G401 (cell line): ENCODE measurements around the gene TOMM40. TPM values are rescaled to one million over a fixed set of nuclear protein-coding genes. Genes with fewer than 3 reads are reported as not detected.
"Not testable (repeated sequence)": the region's sequence is repeated elsewhere in the genome, so short reads cannot be mapped to it uniquely, and the experiment has no call there.

Source experiments
- DNase-seq: peaks from one replicate; pipeline ENCODE4 v3.0.0-alpha.2; 2015; ENCODE audit warnings: low spot score
- in situ Hi-C: cut with HindIII; loops from 2 replicates; pipeline ENCODE4 v1.10.0; 2016; ENCODE audit warnings: low sequenced_read_pairs, mixed read lengths
- total RNA-seq: library from RNA; depleted of rRNA; stranded (reverse); fragments of >200 nt; shearing (Covaris generic); gene quantifications from 2 replicates; pipeline ENCODE4 v1.2.3, GENCODE V29; 2014

Gene TOMM40
- total RNA-seq, 1 experiment from 2014 or later: 256 TPM

DNA sequence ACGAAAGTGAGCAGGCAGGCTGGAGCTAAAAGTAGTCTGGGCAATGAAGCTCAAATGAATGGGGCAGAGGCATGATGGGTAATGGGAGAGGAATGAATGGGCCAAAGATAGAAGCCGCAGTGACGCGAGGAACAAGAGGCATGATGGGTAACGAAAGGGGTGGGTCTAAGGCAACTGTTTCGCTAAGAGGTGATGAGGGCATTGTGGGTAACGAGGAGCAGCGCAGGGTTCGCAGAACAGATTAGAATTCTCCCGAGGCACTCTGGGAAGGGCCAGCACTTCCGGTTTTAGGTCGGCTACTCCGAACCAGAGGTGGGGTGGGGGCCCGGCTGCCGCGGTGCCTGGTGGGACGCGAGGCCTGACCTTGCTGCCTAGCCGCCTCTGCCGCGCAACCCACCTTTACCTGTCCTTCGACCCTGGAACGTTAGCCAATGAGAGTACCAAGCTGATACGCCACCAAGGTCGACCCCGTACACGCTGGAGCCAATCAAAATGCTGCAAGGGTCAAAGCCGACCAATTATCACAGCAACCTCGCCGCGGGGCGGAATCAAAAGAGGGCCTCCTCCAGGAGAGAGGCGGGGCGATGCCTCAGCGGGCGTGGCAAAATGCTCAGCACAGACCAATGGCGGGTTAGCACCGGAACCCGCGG, 563 bp upstream of the TOMM40 start:
- in situ Hi-C loops: no loop called here
- DNase-seq: peak; percentile 100

DNA sequence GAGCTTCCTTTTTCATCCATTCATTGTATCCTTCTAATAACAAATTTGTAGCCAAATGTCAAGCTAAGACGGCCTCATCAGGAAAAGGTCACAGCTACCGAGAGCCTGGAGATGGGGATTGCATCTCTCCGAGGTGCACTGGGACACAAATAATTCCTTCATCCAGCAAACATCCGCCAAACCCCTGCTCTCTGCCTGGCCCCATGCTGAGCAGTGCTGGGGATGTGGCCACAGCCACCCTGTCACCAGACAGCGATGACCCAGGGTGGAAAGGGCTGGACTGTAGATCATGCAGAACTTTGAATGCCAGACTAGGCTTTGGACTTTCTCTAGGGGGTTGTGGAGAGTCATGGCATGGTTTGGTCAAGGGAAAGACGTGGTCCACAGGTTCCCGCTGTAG, 1.9 kb downstream of the TOMM40 start:
- in situ Hi-C loops: no loop called here
- no peak for DNase-seq

DNA sequence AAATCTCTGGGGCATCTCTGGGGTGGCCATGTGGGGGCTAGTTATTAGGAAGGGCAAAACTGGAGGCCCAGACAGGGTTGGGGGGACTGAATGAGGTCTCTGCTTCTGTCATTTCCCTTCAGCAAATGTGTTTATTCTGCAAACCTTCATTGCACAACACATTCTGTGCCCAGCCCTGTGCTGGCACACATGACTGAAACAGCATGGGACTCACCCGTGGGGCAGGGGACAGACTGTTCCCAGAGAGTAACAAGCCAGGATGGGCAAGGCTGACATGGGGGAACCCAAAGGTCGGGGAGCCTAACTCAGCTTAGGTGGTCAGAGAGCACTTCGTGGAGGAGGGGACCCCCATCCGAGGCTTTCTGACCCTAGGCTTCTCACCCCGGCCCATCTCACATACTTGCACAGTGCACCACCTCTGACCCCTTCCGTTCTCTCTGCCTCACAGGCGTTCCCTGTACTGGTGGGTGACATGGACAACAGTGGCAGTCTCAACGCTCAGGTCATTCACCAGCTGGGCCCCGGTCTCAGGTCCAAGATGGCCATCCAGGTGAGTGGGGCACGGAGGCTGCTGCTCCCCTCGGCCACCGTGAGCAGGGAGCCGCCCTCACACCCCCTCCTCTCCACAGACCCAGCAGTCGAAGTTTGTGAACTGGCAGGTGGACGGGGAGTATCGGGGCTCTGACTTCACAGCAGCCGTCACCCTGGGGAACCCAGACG, 2.4 kb downstream of the TOMM40 start:
- in situ Hi-C loops: no loop called here
- no peak for DNase-seq

DNA sequence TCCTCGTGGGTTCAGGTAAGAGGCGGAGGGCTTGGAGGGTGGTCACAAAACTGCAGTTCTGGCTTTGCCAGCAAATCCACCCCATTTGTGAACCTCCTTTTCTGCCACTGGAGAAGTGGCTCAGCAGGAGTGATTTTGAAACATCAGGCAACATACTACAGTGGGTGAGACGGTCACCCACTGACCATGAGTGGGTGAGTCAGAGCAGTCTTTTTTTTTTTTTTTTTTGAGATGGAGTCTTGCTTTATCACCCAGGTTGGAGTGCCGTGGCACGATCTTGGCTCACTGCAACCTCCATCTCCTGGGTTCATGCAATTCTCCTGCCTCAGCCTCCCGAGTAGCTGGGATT, 3.0 kb downstream of the TOMM40 start:
- DNase-seq: no peak
- in situ Hi-C loops: no loop called here

DNA sequence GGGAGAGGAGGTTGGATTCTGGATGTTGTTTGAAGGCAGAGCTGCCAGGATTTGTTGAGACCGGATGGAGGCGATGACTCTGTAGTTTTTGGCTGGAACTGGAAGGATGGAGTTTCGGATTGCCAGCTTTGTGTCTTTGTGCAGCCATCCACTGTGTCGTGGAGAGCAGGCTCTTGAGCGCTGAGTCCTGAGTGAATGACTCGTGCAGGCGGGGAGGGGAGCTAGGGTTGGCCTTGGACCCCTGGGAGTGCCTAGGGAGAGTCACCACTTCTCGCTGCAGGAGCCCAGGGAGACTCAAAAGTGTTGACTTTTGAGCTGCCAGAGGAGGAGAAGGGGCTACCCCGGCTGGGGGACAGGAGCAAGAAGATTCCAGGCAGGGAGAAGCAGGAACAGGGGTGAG, 3.9 kb downstream of the TOMM40 start:
- in situ Hi-C loops: no loop called here

DNA sequence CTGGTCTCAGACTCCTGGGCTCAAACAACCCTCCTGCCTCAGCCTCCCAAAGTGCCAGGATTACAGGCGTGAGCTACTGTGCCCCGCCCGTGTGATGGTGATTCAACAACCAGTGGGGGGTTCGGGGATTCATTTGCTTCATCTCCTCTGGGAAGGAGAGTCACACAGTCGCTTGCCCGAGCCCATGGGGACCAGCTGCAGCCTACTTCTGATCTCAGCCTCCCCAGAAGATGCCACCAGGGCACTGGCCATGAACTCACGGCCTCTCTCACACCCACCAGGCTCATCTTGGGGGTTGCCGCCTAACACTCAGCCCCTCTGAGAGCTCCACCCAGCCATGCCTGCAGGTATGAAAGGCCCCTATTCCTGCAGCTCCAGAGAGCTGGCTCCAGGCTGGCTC, 6.8 kb downstream of the TOMM40 start:
- no peak for DNase-seq
- in situ Hi-C loops: no loop called here

More for the DNA sequence above, 3.9 kb downstream of the TOMM40 start:
- no peak for DNase-seq

DNA sequence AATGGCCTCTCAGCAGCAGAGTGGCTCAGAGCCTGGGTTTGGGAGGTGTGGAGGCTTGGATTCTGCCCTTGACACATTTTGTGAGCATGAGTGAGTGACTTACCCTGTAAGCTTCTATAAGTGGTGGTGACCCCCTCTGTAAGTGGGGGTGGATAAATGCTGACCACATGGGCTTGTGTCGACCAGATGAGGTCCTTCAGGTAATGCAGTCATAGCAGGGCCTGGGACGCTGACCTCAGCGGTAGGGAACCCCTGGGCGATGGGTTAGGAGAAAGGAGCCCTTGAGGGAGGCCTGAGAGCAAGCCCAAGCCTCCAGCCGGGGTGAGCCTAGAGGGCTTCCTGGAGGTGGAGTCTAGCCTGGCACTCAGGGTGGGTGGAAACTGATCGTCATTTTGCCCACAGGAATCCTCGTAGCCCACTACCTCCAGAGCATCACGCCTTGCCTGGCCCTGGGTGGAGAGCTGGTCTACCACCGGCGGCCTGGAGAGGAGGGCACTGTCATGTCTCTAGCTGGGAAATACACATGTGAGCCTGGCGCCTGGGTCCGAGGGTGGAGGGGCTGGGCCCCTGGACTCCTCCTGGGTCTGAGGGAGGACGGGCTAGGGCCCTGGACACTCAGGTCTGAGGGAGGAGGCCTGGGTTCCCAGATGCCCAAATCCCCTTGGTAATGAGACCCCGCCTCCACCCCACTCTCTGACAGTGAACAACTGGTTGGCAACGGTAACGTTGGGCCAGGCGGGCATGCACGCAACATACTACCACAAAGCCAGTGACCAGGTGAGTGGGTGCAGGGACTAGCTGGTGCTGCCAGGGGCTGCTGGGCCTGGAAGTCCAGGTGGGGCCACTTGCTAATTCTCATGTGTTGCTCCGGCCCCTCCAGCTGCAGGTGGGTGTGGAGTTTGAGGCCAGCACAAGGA, 9.5 kb downstream of the TOMM40 start:
- no peak for DNase-seq
- in situ Hi-C loops: no loop called here

DNA sequence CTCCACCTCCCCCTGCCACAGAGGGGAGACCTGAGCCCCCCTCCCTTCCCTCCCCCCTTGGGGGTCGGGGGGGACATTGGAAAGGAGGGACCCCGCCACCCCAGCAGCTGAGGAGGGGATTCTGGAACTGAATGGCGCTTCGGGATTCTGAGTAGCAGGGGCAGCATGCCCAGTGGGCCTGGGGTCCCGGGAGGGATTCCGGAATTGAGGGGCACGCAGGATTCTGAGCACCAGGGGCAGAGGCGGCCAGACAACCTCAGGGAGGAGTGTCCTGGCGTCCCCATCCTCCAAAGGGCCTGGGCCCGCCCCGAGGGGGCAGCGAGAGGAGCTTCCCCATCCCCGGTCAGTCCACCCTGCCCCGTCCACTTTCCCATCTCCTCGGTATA, 12.2 kb downstream of the TOMM40 start:
- in situ Hi-C loops: no loop called here
- no peak for DNase-seq

DNA sequence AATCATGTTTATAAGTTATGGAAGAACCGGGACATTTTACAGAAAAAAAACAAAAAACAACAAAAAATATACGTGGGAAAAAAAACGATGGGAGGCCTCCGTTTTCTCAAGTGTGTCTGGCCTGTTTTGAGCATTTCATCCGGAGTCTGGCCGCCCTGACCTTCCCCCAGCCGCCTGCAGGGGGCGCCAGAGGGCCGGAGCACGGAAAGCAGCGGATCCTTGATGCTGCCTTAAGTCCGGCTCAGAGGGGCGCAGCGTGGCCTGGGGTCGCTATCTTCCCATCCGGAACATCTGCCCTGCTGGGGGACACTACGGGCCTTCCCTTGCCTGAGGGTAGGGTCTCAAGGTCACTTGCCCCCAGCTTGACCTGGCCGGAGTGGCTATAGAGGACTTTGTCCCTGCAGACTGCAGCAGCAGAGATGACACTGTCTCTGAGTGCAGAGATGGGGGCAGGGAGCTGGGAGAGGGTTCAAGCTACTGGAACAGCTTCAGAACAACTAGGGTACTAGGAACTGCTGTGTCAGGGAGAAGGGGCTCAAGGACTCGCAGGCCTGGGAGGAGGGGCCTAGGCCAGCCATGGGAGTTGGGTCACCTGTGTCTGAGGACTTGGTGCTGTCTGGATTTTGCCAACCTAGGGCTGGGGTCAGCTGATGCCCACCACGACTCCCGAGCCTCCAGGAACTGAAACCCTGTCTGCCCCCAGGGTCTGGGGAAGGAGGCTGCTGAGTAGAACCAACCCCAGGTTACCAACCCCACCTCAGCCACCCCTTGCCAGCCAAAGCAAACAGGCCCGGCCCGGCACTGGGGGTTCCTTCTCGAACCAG, 12.8 kb downstream of the TOMM40 start:
- DNase-seq: peak; percentile 61
- in situ Hi-C loops: no loop called here

DNA sequence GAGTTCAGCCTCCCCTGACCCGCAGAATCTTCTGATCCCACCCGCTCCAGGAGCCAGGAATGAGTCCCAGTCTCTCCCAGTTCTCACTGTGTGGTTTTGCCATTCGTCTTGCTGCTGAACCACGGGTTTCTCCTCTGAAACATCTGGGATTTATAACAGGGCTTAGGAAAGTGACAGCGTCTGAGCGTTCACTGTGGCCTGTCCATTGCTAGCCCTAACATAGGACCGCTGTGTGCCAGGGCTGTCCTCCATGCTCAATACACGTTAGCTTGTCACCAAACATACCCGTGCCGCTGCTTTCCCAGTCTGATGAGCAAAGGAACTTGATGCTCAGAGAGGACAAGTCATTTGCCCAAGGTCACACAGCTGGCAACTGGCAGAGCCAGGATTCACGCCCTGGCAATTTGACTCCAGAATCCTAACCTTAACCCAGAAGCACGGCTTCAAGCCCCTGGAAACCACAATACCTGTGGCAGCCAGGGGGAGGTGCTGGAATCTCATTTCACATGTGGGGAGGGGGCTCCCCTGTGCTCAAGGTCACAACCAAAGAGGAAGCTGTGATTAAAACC, 13.5 kb downstream of the TOMM40 start:
- in situ Hi-C loops: no loop called here
- no peak for DNase-seq

DNA sequence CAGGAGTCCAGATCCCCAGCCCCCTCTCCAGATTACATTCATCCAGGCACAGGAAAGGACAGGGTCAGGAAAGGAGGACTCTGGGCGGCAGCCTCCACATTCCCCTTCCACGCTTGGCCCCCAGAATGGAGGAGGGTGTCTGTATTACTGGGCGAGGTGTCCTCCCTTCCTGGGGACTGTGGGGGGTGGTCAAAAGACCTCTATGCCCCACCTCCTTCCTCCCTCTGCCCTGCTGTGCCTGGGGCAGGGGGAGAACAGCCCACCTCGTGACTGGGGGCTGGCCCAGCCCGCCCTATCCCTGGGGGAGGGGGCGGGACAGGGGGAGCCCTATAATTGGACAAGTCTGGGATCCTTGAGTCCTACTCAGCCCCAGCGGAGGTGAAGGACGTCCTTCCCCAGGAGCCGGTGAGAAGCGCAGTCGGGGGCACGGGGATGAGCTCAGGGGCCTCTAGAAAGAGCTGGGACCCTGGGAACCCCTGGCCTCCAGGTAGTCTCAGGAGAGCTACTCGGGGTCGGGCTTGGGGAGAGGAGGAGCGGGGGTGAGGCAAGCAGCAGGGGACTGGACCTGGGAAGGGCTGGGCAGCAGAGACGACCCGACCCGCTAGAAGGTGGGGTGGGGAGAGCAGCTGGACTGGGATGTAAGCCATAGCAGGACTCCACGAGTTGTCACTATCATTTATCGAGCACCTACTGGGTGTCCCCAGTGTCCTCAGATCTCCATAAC, 14.5 kb downstream of the TOMM40 start, which contains the start of gene APOE:
Gene APOE, plus strand, starts transcription at position 360 of the 724 bp plus-strand sequence. CDS start 829 bp downstream, outside the sequence.
- in situ Hi-C loops: no loop called here
- DNase-seq: peak; percentile 55

DNA sequence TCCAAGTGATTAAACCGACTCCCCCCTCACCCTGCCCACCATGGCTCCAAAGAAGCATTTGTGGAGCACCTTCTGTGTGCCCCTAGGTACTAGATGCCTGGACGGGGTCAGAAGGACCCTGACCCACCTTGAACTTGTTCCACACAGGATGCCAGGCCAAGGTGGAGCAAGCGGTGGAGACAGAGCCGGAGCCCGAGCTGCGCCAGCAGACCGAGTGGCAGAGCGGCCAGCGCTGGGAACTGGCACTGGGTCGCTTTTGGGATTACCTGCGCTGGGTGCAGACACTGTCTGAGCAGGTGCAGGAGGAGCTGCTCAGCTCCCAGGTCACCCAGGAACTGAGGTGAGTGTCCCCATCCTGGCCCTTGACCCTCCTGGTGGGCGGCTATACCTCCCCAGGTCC, 16.6 kb downstream of the TOMM40 start:
- DNase-seq: no peak
- in situ Hi-C loops: no loop called here

DNA sequence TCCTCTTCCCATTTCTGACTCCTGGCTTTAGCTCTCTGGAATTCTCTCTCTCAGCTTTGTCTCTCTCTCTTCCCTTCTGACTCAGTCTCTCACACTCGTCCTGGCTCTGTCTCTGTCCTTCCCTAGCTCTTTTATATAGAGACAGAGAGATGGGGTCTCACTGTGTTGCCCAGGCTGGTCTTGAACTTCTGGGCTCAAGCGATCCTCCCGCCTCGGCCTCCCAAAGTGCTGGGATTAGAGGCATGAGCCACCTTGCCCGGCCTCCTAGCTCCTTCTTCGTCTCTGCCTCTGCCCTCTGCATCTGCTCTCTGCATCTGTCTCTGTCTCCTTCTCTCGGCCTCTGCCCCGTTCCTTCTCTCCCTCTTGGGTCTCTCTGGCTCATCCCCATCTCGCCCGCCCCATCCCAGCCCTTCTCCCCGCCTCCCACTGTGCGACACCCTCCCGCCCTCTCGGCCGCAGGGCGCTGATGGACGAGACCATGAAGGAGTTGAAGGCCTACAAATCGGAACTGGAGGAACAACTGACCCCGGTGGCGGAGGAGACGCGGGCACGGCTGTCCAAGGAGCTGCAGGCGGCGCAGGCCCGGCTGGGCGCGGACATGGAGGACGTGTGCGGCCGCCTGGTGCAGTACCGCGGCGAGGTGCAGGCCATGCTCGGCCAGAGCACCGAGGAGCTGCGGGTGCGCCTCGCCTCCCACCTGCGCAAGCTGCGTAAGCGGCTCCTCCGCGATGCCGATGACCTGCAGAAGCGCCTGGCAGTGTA, 17.2 kb downstream of the TOMM40 start:
- in situ Hi-C loops: no loop called here
- no peak for DNase-seq

DNA sequence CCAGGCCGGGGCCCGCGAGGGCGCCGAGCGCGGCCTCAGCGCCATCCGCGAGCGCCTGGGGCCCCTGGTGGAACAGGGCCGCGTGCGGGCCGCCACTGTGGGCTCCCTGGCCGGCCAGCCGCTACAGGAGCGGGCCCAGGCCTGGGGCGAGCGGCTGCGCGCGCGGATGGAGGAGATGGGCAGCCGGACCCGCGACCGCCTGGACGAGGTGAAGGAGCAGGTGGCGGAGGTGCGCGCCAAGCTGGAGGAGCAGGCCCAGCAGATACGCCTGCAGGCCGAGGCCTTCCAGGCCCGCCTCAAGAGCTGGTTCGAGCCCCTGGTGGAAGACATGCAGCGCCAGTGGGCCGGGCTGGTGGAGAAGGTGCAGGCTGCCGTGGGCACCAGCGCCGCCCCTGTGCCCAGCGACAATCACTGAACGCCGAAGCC, 17.8 kb downstream of the TOMM40 start:
- no peak for DNase-seq
- in situ Hi-C loops: no loop called here

DNA sequence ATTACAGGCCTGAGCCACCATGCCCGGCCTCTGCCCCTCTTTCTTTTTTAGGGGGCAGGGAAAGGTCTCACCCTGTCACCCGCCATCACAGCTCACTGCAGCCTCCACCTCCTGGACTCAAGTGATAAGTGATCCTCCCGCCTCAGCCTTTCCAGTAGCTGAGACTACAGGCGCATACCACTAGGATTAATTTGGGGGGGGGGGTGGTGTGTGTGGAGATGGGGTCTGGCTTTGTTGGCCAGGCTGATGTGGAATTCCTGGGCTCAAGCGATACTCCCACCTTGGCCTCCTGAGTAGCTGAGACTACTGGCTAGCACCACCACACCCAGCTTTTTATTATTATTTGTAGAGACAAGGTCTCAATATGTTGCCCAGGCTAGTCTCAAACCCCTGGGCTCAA, 18.7 kb downstream of the TOMM40 start:
- in situ Hi-C loops: no loop called here
- DNase-seq: no peak

DNA sequence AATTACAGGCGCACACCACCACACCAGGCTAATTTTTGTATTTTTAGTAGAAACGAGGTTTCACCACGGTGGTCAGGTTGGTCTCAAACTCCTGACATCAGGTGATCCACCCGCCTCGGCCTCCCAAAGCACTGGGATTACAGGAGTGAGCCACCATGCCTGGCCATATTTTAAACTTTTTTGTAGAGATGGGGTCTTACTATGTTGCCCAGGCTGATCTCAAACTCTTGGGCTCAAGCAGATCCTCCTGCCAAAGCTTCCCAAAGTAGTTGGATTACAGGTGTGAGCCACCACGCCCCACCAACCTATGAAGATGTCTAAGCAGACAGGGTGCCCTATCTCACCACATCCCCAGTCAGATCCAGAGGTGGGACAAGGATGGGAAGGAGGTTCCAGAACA, 20.8 kb downstream of the TOMM40 start:
- DNase-seq, in situ Hi-C loops: not testable (repeated sequence)

DNA sequence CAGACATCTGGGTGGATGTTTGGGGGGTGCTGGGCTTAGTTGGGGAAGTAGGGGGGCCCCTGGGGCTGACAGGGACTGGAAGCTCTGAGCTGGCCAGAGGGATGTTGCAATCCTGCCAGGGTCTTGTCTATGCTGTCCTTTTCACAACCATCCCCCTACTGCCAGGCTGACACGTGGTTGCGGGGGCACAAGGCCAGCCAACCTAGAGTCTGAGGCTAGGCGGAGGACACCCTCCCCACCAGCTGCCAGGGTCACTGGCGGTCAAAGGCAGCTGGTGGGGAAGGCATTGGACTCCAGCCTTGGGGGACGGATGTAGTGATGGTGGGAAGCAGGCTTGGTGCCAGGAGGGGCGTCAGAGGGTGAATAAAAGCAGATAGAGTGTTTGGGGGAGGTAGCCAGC, 21.8 kb downstream of the TOMM40 start:
- DNase-seq: no peak
- in situ Hi-C loops: no loop called here
